ENCODE data around the gene OR10H3. TPM values are rescaled to one million over a fixed set of nuclear protein-coding genes. Genes with fewer than 3 reads are reported as not detected.

Gene OR10H3
- total RNA-seq, 4 donors from 2014 or later, result not detected

GRCh38 chr19:15714638-15715037 lies 23.1 kb upstream of the OR10H3 start:
- WGBS, result 62% methylated on average over 3 of the region's 3 CpGs
- no peaks in the 10 kb centered on the region for H3K4me1 ChIP-seq
- intact Hi-C loops (cut with DNase I), result no loop called here
- H3K27ac ChIP-seq (replicated peaks in 1 of 4), result no peak overlapping the region
- H3K36me3 ChIP-seq, result no peaks in the 10 kb centered on the region
- peak; percentile 62 for DNase-seq (ENCODE audit: extremely low spot score)
- TF ChIP-seq POLR2A (IDR thresholded peaks at IDR 0.05; ENCODE audit: low read depth) (no peak), CTCF (IDR thresholded peaks at IDR 0.05) (no peak), POLR2AphosphoS5 (IDR thresholded peaks at IDR 0.05) (no peak), EP300 (IDR thresholded peaks at IDR 0.05) (no peak)
- H3K27me3 ChIP-seq, result peaks cover 0 to 35% (median 0%) of the 10 kb centered on the region in 4 donors
- H3K4me3 ChIP-seq, result no peak overlapping the region
- peaks cover 0 to 5% (median 0%) of the 10 kb centered on the region in 4 donors for H3K9me3 ChIP-seq

GRCh38 chr19:15715642-15716041 lies 22.1 kb upstream of the OR10H3 start:
- DNase-seq (ENCODE audit: extremely low spot score), result no peak
- intact Hi-C loops (cut with DNase I), result no loop called here
- Histone ChIP-seq H3K4me1 (no peaks in the 10 kb centered on the region), H3K27ac (replicated peaks in 1 of 4) (no peak overlapping the region), H3K9me3 (peaks cover 0 to 5% (median 0%) of the 10 kb centered on the region in 4 donors), H3K27me3 (peaks cover 0 to 41% (median 0%) of the 10 kb centered on the region in 4 donors), H3K36me3 (no peaks in the 10 kb centered on the region), H3K4me3 (no peak overlapping the region)
- TF ChIP-seq POLR2A (IDR thresholded peaks at IDR 0.05; ENCODE audit: low read depth), result no peak
- no peak for TF ChIP-seq EP300 (IDR thresholded peaks at IDR 0.05)
- TF ChIP-seq CTCF (IDR thresholded peaks at IDR 0.05), result no peak
- no peak for TF ChIP-seq POLR2AphosphoS5 (IDR thresholded peaks at IDR 0.05)
- WGBS, result 83% methylated on average over 1 of the region's 1 CpG

- 19% methylated on average over 3 of the region's 6 CpGs for WGBS
- TF ChIP-seq EP300 (IDR thresholded peaks at IDR 0.05), result no peak
- TF ChIP-seq POLR2AphosphoS5 (IDR thresholded peaks at IDR 0.05), result no peak
- TF ChIP-seq POLR2A (IDR thresholded peaks at IDR 0.05; ENCODE audit: low read depth), result no peak
- no peak for TF ChIP-seq CTCF (IDR thresholded peaks at IDR 0.05)
- no peak overlapping the region for H3K27ac ChIP-seq (replicated peaks in 1 of 4)
Measured at GRCh38 chr19:15717809-15718208, 20.0 kb upstream of the OR10H3 start.

GRCh38 chr19:15721268-15721667 lies 16.5 kb upstream of the OR10H3 start:
- H3K36me3 ChIP-seq, result no peaks in the 10 kb centered on the region
- WGBS, result 100% methylated on average over 1 of the region's 1 CpG

More at GRCh38 chr19:15717809-15718208, 20.0 kb upstream of the OR10H3 start:
- Histone ChIP-seq H3K36me3 (no peaks in the 10 kb centered on the region), H3K4me1 (no peaks in the 10 kb centered on the region), H3K9me3 (no peaks in the 10 kb centered on the region), H3K4me3 (no peak overlapping the region), H3K27me3 (peaks cover 0 to 52% (median 0%) of the 10 kb centered on the region in 4 donors)
- DNase-seq (ENCODE audit: extremely low spot score), result peak; percentile 55
- intact Hi-C loops (cut with DNase I), result no loop called here

More at GRCh38 chr19:15721268-15721667, 16.5 kb upstream of the OR10H3 start:
- peaks cover 0 to 84% (median 5%) of the 10 kb centered on the region in 4 donors for H3K27me3 ChIP-seq
- DNase-seq (ENCODE audit: extremely low spot score), result peak; percentile 37
- H3K4me1 ChIP-seq, result no peaks in the 10 kb centered on the region
- intact Hi-C loops (cut with DNase I), result no loop called here
- no peak overlapping the region for H3K4me3 ChIP-seq
- H3K27ac ChIP-seq (replicated peaks in 1 of 4), result no peak overlapping the region
- TF ChIP-seq CTCF (IDR thresholded peaks at IDR 0.05) (no peak), POLR2A (IDR thresholded peaks at IDR 0.05; ENCODE audit: low read depth) (no peak), POLR2AphosphoS5 (IDR thresholded peaks at IDR 0.05) (no peak), EP300 (IDR thresholded peaks at IDR 0.05) (no peak)
- H3K9me3 ChIP-seq, result no peaks in the 10 kb centered on the region

All from esophagus muscularis mucosa (tissue), 4 donors.